GM18873 (cell line): ENCODE results near the gene GPN1.
"Not testable (repeated sequence)": the region's sequence is repeated elsewhere in the genome, so short reads cannot be mapped to it uniquely, and the experiment has no call there.

ENCODE experiments used
- ATAC-seq: cut with Tn5 transposase; IDR thresholded peaks from one replicate; pipeline ENCODE4 v1.9.1; 2021; ENCODE audit warnings: mild to moderate bottlenecking, moderate library complexity, moderate number of reproducible peaks; ENCODE audit not compliant: unreplicated experiment, low FRiP score

Gene GPN1

GRCh38 chr2:27664622-27665363 lies 35.9 kb downstream of the GPN1 start:
- no peak for ATAC-seq

- ATAC-seq = no peak
Measured at GRCh38 chr2:27667446-27667845, 38.6 kb downstream of the GPN1 start.

GRCh38 chr2:27671235-27671634 lies 42.4 kb downstream of the GPN1 start:
- ATAC-seq = no peak

- no peak for ATAC-seq
Measured at GRCh38 chr2:27672723-27673486, 44.1 kb downstream of the GPN1 start.

- ATAC-seq = no peak
Measured at GRCh38 chr2:27680571-27680970, 51.7 kb downstream of the GPN1 start.

- no peak for ATAC-seq
Measured at GRCh38 chr2:27681841-27682240, 53.0 kb downstream of the GPN1 start.

GRCh38 chr2:27682334-27682771 lies 53.5 kb downstream of the GPN1 start:
- not testable (repeated sequence) for ATAC-seq

- ATAC-seq = peak; percentile 63
Measured at GRCh38 chr2:27683390-27684071, 54.7 kb downstream of the GPN1 start.

- ATAC-seq = not testable (repeated sequence)
Measured at GRCh38 chr2:27685006-27685405, 56.2 kb downstream of the GPN1 start.

GRCh38 chr2:27685577-27685976 lies 56.7 kb downstream of the GPN1 start:
- no peak for ATAC-seq

- no peak for ATAC-seq
Measured at GRCh38 chr2:27687232-27687631, 58.4 kb downstream of the GPN1 start.

- no peak for ATAC-seq
Measured at GRCh38 chr2:27689424-27689823, 60.6 kb downstream of the GPN1 start.

GRCh38 chr2:27690052-27690451 lies 61.2 kb downstream of the GPN1 start:
- no peak for ATAC-seq

GRCh38 chr2:27697660-27698059 lies 68.8 kb downstream of the GPN1 start:
- no peak for ATAC-seq
